AG04450 (cell line): ENCODE results near the gene ANAPC15. TPM values are rescaled to one million over a fixed set of nuclear protein-coding genes. Genes with fewer than 3 reads are reported as not detected.
A peak's percentile ranks its signal among the peaks of the same experiment; 100 is the strongest.
"Not testable (repeated sequence)": the region's sequence is repeated elsewhere in the genome, so short reads cannot be mapped to it uniquely, and the experiment has no call there.

ENCODE experiments used
- CTCF ChIA-PET: fragments of 300-600, 350-600 bp; formaldehyde crosslinking; extraction: SDS; loops from one replicate; lab custom pipeline; 2022; ENCODE audit warnings: antibody characterized with exemption, inconsistent platforms; lab: Charles Lee
- POLR2A ChIA-PET: fragments of 350-600 bp; formaldehyde crosslinking; extraction: SDS; loops from one replicate; lab custom pipeline; 2021; ENCODE audit warnings: antibody characterized with exemption, inconsistent platforms; lab: Yijun Ruan, JAX
- DNase-seq: peaks from one replicate; pipeline ENCODE4 v3.0.0-alpha.2; 2011; ENCODE audit warnings: low read depth, low spot score
- H3K27ac ChIP-seq: one replicate; pipeline ENCODE4 v1.5.1; 2012; ENCODE audit warnings: low read depth, low read length, control low read depth
- H3K27me3 ChIP-seq: one replicate; pipeline ENCODE4 v1.6.0; 2012; ENCODE audit warnings: low read length; ENCODE audit not compliant: control insufficient read depth, insufficient read depth
- H3K4me3 ChIP-seq: 2 replicates; pipeline ENCODE4 v1.5.1; 2011; ENCODE audit warnings: mild to moderate bottlenecking, low read depth, low read length, control low read depth
- H3K9me3 ChIP-seq: 2 replicates; pipeline ENCODE4 v1.5.1; 2012; ENCODE audit warnings: low read length; ENCODE audit not compliant: control insufficient read depth, insufficient read depth
- CTCF ChIP-seq: IDR thresholded peaks from 2 replicates; pipeline ENCODE4 v1.5.1; 2011; ENCODE audit warnings: low read depth, low read length, control low read depth, inconsistent platforms
- polyA plus RNA-seq: library from polyadenylated mRNA; depleted of rRNA; stranded (reverse); fragments of >200 nt; gene quantifications from 2 replicates; pipeline ENCODE4 v1.2.3, GENCODE V29; 2011

The ANAPC15 gene
- polyA plus RNA-seq, 1 experiment: 54.5 TPM

- TF ChIP-seq CTCF: no peak
- H3K27ac ChIP-seq: no peak overlapping the region
- no peak overlapping the region for H3K4me3 ChIP-seq
- no peaks in the 10 kb centered on the region for H3K27me3 ChIP-seq
- POLR2A ChIA-PET: no interaction called here
- no peak for DNase-seq
- CTCF ChIA-PET: interaction anchor here (0.6 kb wide), 1 partner anchor 47 kb away, joined by 5 read pairs; no protein-coding TSS in a partner anchor
- H3K9me3 ChIP-seq: no peaks in the 10 kb centered on the region
Measured at GRCh38 chr11:72150882-72151281, 38.4 kb upstream of the ANAPC15 start.

GRCh38 chr11:72146625-72147024, 34.1 kb upstream of the ANAPC15 start:
- DNase-seq: no peak
- Histone ChIP-seq H3K27me3 (no peaks in the 10 kb centered on the region), H3K4me3 (no peak overlapping the region), H3K9me3 (no peaks in the 10 kb centered on the region), H3K27ac (no peak overlapping the region)
- CTCF ChIA-PET: no interaction called here
- no peak for TF ChIP-seq CTCF
- POLR2A ChIA-PET: no interaction called here

GRCh38 chr11:72144807-72145565, 32.5 kb upstream of the ANAPC15 start:
- Histone ChIP-seq H3K27me3 (no peaks in the 10 kb centered on the region), H3K4me3 (no peak overlapping the region), H3K27ac (peak overlapping the region; percentile 89), H3K9me3 (no peaks in the 10 kb centered on the region)
- peak; percentile 76 for DNase-seq
- ChIA-PET CTCF (interaction anchor here (0.6 to 2.8 kb wide), 23 partner anchors 8 to 286 kb away, joined by 3 to 29 read pairs (median 6); no protein-coding TSS in a partner anchor), POLR2A (interaction anchor here (0.6 to 1.4 kb wide), 7 partner anchors 9 to 217 kb away, joined by 3 to 12 read pairs (median 4); partner anchors contain the start of gene ANAPC15)
- no peak for TF ChIP-seq CTCF

GRCh38 chr11:72142543-72142942, 30.0 kb upstream of the ANAPC15 start:
- H3K27ac ChIP-seq, DNase-seq, POLR2A ChIA-PET, H3K9me3 ChIP-seq, H3K4me3 ChIP-seq, H3K27me3 ChIP-seq: not testable (repeated sequence)
- CTCF ChIA-PET: interaction anchor here (1.9 to 2.8 kb wide), 2 partner anchors 34 to 103 kb away, joined by 8 to 11 read pairs; no protein-coding TSS in a partner anchor

- H3K9me3 ChIP-seq, H3K27ac ChIP-seq, H3K4me3 ChIP-seq, H3K27me3 ChIP-seq, DNase-seq: not testable (repeated sequence)
- CTCF ChIA-PET: interaction anchor here (1.6 to 2.8 kb wide), 3 partner anchors 33 to 289 kb away, joined by 4 to 8 read pairs (median 8); no protein-coding TSS in a partner anchor
- POLR2A ChIA-PET: interaction anchor here (1.1 kb wide), 1 partner anchor 30 kb away, joined by 3 read pairs; the partner anchor contains the start of gene ANAPC15
Measured at GRCh38 chr11:72142086-72142485, 29.6 kb upstream of the ANAPC15 start.

GRCh38 chr11:72141066-72141465, 28.6 kb upstream of the ANAPC15 start:
- Histone ChIP-seq H3K27me3 (no peaks in the 10 kb centered on the region), H3K9me3 (peaks cover 7% of the 10 kb centered on the region), H3K27ac (peak overlapping the region; percentile 80), H3K4me3 (no peak overlapping the region)
- CTCF ChIA-PET: interaction anchor here (0.6 to 1.6 kb wide), 4 partner anchors 22 to 306 kb away, joined by 3 to 8 read pairs (median 4); no protein-coding TSS in a partner anchor
- POLR2A ChIA-PET: interaction anchor here (1.1 kb wide), 1 partner anchor 29 kb away, joined by 3 read pairs; the partner anchor contains the start of gene ANAPC15
- no peak for TF ChIP-seq CTCF
- DNase-seq: peak; percentile 69
